Myocyte (in vitro differentiated cells): Measurements from ENCODE around the gene POLG. TPM values are rescaled to one million over a fixed set of nuclear protein-coding genes. Genes with fewer than 3 reads are reported as not detected.

Source experiments
- DNase-seq: peaks from one replicate; pipeline ENCODE4 v3.0.0-alpha.2; 2012; ENCODE audit warnings: low read depth
- total RNA-seq: library from RNA; depleted of rRNA; stranded (reverse); fragments of >200 nt; gene quantifications from 2 replicates; pipeline ENCODE4 v1.2.3, GENCODE V29; 2014

Gene POLG
- total RNA-seq, 1 donor from 2014 or later = 113 TPM

DNA sequence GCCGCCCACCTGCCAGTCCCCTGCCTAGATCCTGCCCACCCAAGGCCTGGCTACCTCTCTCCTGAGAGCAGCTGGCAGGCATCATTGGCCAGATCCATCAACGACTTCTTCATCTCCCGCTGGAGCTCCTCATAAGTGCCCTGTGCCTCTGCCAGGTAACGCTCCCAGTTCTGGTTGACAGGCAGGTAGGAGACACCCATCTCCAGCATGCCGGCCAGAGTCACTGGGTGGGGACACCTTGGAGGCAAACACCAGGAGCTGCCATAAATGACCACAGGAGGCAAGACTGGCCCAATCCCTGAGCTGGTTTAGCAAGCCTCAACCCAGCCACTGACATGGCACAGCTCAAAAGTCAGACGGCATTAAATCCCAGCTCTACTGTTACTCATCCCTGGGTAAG, 7.5 kb downstream of the POLG start:
- DNase-seq = no peak

DNA sequence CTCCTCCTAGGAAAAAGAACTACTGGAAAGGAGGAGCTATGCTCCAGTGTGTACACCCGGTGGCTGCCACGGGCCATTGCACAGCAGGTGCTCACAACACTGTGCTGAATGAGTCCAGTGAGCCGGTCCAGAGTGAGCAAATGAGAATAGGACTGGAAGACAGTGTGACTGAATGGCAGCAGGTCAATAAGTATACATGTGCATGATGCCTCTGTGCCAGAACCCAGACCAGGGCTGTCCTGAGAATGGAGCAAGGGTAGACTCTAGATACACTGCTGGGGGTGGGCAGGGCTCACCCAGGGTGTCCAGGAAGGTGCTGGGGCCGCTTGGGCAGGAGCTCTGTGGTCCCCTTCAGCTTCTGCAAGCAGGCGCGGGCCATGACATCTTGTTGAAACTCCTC, 8.3 kb downstream of the POLG start:
- DNase-seq = no peak

DNA sequence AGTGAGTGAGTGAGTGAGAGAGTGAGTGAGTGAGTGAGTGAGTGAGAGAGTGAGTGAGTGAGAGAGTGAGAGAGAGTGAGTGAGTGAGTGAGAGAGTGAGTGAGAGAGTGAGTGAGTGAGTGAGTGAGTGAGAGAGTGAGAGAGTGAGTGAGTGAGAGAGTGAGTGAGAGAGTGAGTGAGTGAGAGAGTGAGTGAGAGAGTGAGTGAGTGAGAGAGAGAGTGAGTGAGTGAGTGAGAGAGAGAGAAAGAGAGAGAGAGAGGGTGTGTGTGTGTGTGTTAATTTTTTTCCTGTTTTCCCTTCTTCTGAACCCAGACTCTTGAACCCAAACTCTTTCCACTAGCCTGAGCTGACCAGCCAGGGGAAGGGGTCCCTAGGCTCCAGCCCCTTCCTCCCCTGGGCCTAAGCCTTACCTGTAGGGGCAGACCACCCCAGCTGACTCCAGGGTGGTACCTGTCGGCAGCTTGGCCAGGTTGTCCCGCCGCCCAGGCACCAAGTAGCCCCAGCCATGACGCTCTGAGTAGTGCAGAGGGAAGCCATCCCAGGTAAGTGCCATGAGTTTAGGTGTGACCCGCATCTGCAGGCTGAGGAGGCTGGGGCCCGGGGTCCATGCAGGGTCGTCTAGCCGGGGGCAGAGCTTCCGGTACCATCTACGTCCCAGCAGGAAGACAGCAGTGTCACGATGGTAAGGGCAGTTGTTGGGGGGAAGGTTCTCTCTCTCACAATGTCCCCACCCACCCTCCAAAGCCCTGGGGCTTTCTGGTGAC, 9.4 kb downstream of the POLG start:
- DNase-seq = no peak

DNA sequence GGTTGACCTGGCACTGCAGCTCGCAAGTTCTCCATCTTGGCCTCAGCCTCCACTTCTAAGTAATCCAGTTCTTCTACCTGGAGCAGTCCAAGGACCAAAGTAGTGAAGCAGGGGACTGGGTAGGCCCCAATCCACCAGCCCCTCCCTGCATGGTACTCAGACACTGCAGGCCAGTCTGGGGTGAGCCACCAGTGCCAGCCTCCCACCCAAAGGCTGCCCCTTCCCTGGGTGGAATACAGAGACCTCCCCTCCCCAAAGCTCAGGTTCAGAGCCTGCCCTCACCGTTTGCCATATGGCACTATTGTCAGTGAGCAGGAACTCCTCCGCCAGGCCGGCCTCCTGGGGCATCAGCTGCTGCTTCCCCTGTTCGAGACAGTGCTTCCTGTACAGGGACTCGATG, 10.8 kb downstream of the POLG start:
- no peak for DNase-seq

DNA sequence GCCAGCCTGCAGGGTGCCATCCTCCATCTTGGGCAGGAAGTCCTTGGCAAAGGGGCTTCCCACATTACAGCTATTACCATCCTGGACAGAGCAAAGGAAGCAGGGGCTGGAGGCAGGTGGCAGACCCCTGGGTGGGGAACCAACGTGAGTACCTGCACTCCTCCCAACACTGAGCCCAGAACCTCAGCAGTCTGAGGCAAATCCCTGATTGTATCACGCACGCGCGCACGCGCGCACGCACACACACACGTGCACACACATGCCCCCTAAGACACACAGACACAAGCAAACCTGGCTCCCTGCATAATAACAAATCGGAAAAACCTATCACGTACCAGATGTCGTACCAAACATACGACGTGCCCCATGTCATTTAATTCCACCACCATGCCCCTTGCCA, 11.8 kb downstream of the POLG start:
- DNase-seq = no peak

DNA sequence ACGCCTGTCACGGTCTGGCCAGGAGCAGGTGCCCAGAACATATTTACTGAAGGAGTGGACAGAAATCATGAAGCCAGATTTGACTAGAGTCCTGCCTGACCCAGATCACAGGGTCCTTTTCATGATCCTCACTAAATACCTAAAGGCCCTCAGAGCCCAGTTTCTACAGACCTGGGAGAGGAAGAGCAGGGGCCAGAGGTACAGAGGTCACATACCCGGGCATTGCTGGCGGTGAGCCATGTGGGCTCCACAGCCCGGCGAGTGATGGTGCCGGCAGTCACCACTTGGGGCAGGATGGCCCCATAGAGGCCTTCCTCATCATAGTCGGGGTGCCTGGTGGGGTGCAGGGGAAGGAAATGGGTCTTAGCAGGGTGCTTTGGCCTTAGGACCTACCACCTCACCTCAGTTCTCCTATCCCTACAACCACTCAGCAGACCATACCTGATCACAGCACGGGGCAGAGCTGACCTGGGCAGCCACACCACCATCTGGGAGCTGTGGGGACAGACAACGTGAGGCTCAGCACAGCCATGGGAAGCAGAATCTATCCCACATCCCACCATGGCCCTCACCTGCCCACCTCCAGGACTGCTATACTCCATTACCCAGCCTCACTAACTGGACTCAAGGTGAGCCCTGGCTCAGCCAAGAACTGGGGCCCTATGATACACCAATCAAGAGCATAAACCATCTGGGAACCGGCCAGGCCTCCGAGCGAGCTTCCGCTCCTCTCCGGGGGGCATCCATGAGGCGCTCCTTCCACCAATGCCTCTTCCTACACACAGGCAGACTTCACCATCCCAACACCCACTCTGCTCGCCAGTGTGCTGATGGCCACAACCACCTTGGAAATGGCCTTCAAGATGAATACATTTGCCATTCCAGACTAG, 12.9 kb downstream of the POLG start:
- DNase-seq = no peak

DNA sequence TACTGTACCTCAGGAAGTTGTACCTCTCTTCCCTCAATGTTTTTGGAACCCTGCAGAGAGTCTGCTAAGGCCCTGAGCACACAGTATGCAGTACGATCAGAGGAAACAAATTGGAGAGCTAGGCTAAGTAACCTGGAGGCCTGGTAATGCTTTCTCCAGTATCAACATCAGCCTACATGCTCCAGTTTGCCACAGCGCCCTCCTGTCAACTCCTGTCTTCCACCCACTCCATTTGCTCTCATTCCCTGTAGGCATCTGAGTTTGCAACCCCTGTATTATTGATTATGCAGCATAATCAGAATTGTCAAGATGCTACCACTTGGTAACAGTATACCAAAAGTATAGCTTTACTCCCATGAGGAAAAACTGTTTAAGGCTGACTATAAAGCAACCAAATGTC, 14.4 kb downstream of the POLG start:
- no peak for DNase-seq

DNA sequence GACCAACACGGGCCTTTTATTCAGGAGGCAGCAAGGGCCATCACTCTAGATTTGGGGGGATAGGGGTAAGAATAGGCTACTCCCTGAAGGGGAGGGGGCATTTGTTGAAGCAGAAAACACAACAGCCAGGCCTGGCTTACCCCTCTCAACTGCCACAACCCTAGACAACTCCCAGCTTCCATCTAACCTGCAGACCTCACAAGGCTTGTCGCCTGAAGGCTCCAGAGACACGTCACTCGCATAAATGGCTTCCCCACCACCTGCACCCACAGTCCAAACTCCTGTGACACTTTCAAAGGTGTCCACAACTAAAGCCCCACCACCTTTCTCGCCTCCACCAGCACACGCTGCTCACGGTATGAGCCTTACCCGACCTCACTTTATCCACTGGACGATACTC, 14.9 kb downstream of the POLG start:
- DNase-seq = no peak

DNA sequence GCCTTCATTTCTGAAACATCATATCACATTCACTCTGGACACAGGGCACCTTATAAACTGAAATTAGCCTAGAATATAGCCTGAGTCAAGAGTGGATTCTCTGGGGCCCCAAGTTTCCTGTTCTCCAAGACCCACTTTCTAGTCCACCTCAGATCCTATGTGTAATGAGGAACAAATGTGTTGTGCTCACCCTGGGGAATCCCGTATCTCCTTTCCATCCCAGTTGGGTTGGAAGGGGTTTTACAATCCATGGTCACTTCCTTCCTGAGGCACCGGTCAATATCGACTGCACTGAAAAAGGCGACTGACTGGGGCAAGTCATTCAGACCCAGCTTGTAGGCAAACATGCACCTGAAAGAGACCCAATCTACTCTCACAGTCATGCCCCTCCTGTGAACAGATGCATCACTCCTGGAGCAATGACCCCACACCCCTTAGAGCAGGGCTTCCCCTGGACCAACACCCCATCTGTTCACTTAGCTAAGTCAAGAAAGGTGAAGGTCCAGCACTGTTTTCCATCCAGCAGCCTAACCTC, 17.4 kb downstream of the POLG start:
- no peak for DNase-seq

DNA sequence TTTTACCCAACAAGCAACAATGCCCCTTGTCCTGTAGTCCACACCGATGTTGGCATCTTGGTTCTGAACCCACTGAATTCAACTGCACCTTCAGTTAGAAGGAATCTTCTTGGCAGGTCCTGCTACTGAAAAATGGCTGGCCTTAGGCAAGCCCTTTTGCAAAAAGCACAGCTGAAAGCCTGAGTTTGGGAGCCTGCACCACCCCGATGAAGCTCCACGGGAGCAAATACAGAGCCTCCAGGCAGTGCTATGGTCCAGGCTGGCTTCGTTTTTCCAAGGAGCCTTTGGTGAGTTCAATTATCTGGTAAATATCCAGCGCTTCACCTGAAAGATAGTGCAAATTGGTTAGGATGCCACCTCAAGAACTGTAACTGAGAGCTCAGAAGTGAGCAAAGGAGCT, 18.1 kb downstream of the POLG start:
- no peak for DNase-seq

DNA sequence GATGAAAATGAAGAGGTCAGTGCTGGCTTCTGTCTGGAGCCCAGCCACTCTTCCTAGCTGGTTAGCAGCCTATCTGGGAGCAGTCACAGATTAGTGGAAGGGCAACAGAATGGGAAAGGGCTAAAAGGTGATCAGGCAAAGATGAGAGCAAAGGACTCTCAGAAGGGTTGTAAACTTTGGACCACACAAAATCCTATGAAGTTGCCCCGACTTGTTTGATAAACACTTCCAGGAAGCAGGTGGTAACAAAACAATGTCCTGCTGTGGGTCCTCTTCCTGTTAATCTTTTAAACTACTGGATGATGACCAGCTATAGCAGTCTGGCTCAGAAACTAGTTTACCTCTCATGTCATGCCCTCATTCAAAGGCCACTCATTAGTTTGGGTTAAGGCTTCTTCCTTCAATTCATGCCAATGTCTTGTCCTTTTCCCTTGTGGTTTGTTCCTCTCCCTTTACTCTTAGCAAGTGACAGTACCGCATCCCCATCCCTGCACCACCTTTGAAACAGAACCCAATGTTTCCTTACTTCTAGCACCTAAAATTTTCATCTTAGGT, 19.2 kb downstream of the POLG start:
- DNase-seq = no peak

DNA sequence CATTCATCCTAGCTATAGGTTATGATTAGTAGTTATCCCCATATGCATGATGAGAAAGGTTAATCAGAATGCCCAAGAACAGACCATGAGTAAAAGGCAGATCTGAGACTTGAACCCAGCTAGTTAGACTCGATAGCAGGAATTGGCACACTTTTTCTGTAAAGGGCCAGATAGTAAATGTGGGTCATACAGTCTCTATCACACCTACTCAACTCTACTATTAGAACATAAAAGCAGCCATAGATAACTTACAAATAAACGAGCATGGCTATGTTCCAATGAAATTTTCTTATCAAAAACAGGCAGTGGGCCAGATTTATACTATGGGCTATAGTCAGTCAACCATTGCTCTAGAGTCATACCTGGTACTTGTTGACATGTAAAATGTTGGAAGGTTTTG, 24.6 kb downstream of the POLG start:
- DNase-seq = no peak

DNA sequence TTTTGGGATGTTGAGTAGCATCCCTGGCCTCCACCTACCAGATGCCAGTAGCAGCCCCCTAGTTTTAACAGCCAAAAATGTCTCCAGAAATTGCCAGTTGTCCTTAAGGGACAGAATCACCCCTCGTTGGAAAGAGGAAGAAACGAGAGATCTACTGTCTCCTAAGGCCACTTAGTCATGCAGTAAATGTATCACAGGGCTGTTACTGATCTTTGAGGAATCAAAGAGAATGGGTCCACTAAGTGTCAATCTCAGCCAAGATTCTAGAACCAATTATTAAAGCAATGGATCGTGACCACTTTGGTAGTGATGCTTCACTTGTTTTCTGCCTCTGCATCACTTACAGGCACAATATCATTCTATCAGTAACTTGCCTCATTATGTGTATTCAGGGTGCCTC, 26.4 kb downstream of the POLG start:
- no peak for DNase-seq

DNA sequence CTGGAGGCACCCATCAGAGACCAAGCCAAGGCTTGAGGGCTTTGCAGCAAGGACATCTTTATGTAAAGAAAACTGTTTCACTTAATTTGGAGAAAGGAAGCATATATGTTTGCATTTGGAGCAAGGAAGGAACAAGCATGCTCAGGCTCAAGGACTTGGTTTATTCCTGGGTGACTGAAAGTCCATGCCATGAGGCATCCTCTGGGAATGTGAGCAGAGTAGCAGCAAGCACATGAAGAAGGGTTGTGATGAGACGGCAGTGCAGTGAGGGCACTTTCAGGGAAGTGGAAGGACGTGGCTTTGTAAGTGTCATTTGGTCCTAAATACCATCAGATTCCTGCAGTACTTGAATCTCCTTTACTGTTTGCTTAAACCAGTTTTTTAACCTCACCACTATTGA, 26.8 kb downstream of the POLG start:
- DNase-seq = peak; percentile 36

DNA sequence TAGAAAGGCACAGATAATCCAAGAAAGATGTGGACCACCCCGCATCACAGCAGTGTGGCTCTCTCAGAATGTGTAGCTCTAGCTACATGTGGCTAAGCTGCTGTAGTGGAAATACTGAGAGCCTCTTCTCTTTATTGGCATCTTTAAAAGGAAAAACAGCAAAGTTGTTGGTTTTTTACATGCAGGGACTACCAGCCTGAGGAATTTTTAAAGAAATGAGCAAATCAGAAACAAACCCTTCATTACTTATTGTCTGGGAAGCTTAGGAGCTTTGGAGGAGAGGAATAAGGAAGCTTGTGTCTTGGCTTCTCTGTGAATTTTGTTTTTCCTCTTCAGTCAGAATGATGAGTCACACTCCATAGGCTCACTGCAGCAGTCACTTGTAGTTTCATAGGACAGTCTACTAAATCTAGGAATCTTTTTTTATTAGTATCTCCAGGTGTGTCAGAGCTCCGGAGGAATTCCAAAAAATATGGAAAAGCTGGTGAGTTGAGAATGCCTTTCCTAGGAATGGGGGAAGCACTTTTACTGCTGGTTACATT, 27.5 kb downstream of the POLG start:
- DNase-seq = peak; percentile 3

DNA sequence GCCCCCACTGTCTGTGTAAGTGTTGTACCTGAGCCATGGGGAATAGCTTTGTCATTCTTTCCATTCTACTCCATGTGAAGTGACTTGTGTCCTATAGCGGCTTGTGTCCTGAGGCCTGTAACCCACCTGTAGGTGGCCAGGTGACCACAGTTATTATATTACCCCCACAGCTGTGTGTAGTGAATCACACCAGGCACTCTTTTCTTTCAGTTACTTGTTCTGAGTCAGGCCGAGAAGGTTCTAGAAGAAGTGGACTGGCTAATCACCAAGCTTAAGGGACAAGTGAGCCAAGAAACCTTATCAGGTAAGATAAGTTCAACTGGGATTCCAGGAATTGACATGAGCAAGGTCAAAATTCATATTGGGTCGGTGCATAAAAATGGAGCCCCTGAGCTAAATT, 29.2 kb downstream of the POLG start:
- no peak for DNase-seq

DNA sequence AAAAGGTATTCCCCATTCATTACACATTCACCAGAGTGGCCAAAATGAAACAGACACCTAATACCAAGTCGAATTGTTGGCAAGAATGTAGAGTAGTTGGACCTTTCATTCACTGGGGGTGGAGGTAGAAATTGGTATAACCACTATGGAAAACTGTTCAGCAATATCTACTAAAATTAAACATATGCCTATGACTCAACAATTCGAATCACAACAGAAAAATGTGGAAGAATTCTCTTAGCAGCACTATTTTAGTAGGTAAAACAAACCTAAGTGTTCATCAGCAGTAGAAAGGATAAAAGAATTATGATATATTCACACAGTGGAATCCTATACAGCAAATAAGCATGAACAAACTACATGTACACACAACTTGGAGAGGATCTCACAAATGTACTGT, 30.6 kb downstream of the POLG start:
- DNase-seq = no peak

DNA sequence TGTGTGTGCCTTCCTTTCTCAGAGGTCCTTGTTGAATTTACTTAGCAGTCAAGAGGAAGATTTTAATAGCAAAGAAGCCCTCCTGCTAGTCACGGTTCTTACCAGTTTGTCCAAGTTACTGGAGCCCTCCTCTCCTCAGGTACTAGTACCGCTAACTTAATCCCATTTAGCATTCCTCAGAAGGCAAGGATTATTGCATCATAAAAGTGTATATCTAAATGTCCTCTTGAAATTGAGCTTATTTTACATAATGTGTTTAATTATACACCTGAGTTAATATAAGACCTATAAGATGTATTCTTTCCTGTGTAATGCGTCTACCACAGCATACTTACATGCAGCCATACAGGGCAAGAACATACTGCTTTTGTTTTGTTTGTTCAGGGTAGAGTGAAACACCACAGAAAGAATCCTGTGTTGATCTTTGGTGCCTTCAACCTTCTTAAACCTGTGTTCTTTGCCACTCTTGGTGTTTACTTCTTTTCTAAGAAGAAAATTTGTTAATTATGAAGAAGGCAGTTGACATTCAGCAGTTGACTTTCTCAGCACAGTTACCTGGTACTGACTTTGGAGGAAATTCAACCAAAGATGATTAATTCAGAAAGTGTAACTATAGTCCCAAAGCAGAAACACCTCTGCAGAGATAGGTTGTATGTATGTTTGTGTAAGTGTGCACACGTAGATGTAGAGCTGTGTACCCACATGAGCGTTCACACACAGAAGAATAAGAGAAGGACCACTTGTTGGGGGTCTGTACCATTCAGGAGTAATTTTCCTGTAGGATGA, 33.1 kb downstream of the POLG start:
- DNase-seq = no peak

DNA sequence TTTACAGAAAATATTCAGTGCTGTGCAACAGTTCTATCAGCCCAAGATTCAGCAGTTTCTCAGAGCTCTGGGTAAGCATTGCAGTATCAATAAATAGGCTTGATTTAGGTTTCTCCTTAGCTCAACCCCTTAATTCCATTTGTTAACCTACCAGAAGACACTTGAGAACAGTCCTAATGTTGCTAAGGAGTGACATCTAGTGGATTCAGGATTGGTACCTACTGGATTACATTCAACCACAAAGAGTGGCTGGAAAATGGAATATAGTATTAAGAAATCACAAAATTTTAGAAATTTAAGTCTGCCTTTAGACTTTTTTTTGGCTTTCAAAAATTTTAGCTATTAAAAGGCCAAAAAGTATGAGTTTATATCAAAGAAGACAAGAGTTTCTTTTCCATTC, 34.7 kb downstream of the POLG start:
- DNase-seq = peak; percentile 52

DNA sequence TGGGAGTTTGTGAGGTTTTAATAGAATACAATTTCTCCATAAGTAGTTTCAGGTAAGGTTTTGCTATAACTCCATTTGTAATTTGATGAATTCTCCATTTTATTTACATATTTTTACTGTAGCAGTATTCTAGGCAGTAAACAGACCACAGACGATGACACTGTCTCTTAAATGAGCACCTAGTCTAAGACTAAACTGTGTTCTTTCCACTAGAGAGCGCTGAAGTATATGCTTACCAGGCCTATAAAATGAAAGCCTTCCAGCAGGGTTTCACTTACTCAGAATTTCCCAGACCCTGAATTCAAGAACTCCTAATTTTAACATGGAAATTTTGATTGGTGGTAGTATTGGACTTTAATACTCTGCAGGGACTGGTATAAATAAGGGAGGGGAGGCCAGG, 41.6 kb downstream of the POLG start:
- DNase-seq = no peak

DNA sequence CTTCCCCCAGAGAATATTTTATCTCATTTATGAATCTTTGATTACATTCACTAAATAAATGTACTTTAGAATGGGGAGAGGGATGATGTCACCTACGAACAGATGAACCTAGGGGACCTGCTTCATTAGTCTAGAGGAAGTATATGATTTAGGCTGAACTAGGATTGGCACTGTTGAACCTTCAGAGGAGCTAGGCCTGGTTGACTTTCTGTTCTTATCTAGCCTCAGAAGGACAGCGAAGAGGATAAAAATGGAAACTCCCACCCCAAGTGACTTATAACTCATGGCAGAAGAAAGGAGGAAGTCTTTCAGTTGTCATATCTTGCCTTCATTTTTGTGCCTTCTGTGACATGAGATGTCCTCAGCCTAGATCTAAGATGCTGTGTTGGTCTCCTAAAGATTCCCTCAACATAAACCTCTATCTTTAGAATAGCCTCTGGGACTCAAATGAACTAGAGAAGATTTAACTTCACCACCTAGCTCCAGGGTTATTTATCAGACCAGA, 42.6 kb downstream of the POLG start:
- no peak for DNase-seq
